NT2/D1 (cell line): Measurements from ENCODE around the gene CLIP4.

Experiments used
- DNase-seq: peaks from one replicate; pipeline ENCODE4 v3.0.0-alpha.2; 2011; ENCODE audit warnings: low read depth, low spot score
- H3K27me3 ChIP-seq: 2 replicates; pipeline ENCODE4 v1.6.0; 2011; ENCODE audit warnings: mild to moderate bottlenecking; ENCODE audit not compliant: insufficient read length, insufficient read depth
- H3K36me3 ChIP-seq: 2 replicates; pipeline ENCODE4 v1.6.1; 2011; ENCODE audit warnings: mild to moderate bottlenecking, low read length, mixed read lengths; ENCODE audit not compliant: insufficient read depth, insufficient read length
- H3K4me1 ChIP-seq: 2 replicates; pipeline ENCODE4 v1.5.1; 2011; ENCODE audit not compliant: insufficient read depth, insufficient read length
- H3K4me3 ChIP-seq: 2 replicates; pipeline ENCODE4 v1.5.1; 2011; ENCODE audit warnings: low read depth; ENCODE audit not compliant: insufficient read length
- H3K9ac ChIP-seq: 2 replicates; pipeline ENCODE4 v1.6.0; 2011; ENCODE audit warnings: low read depth; ENCODE audit not compliant: insufficient read length
- H3K9me3 ChIP-seq: 2 replicates; pipeline ENCODE4 v1.5.1; 2011; ENCODE audit warnings: mild to moderate bottlenecking, low read length; ENCODE audit not compliant: insufficient read depth
- SUZ12 ChIP-seq: IDR thresholded peaks from 2 replicates; pipeline ENCODE4 v1.6.1; 2011; ENCODE audit not compliant: insufficient read length, insufficient read depth; ENCODE audit errors: extremely low read depth
- YY1 ChIP-seq: IDR thresholded peaks from 2 replicates; pipeline ENCODE4 v1.6.1; 2011; ENCODE audit not compliant: insufficient read length, insufficient read depth
- ZNF274 ChIP-seq: IDR thresholded peaks from 2 replicates; pipeline ENCODE4 v1.6.1; 2011; ENCODE audit warnings: mild to moderate bottlenecking, low read depth, low read length

CLIP4 gene

GRCh38 chr2:29202819-29203495, 87.7 kb downstream of the CLIP4 start:
- Histone ChIP-seq H3K4me3 (no peak overlapping the region), H3K36me3 (no peaks in the 10 kb centered on the region), H3K27me3 (no peaks in the 10 kb centered on the region), H3K4me1 (no peaks in the 10 kb centered on the region), H3K9ac (no peak overlapping the region), H3K9me3 (no peaks in the 10 kb centered on the region)
- no peak for DNase-seq
- TF ChIP-seq SUZ12 = no peak
- no peak for TF ChIP-seq YY1
- no peak for TF ChIP-seq ZNF274

GRCh38 chr2:29206941-29207340, 91.7 kb downstream of the CLIP4 start:
- no peaks in the 10 kb centered on the region for H3K9me3 ChIP-seq

GRCh38 chr2:29207352-29208148, 92.3 kb downstream of the CLIP4 start:
- no peak overlapping the region for H3K4me3 ChIP-seq
- no peaks in the 10 kb centered on the region for H3K36me3 ChIP-seq
- no peaks in the 10 kb centered on the region for H3K9me3 ChIP-seq
- H3K9ac ChIP-seq = no peak overlapping the region
- TF ChIP-seq SUZ12 (no peak), YY1 (no peak), ZNF274 (no peak)
- H3K27me3 ChIP-seq = no peaks in the 10 kb centered on the region
- no peaks in the 10 kb centered on the region for H3K4me1 ChIP-seq
- DNase-seq = no peak

More at GRCh38 chr2:29206941-29207340, 91.7 kb downstream of the CLIP4 start:
- no peak overlapping the region for H3K4me3 ChIP-seq
- no peaks in the 10 kb centered on the region for H3K27me3 ChIP-seq
- no peaks in the 10 kb centered on the region for H3K36me3 ChIP-seq
- H3K9ac ChIP-seq = no peak overlapping the region
- H3K4me1 ChIP-seq = no peaks in the 10 kb centered on the region
- TF ChIP-seq ZNF274 (no peak), SUZ12 (no peak)
- no peak for DNase-seq

- no peaks in the 10 kb centered on the region for H3K36me3 ChIP-seq
- no peak for DNase-seq
- no peak overlapping the region for H3K4me3 ChIP-seq
- no peaks in the 10 kb centered on the region for H3K4me1 ChIP-seq
- no peaks in the 10 kb centered on the region for H3K27me3 ChIP-seq
- H3K9me3 ChIP-seq = no peaks in the 10 kb centered on the region
- TF ChIP-seq YY1 (no peak), SUZ12 (no peak), ZNF274 (no peak)
- H3K9ac ChIP-seq = no peak overlapping the region
Measured at GRCh38 chr2:29209551-29209950, 94.3 kb downstream of the CLIP4 start.

- H3K9me3 ChIP-seq = no peaks in the 10 kb centered on the region
- no peaks in the 10 kb centered on the region for H3K4me1 ChIP-seq
- H3K9ac ChIP-seq = no peak overlapping the region
- H3K4me3 ChIP-seq = no peak overlapping the region
- DNase-seq = no peak
- H3K27me3 ChIP-seq = no peaks in the 10 kb centered on the region
- TF ChIP-seq YY1 = no peak
- TF ChIP-seq ZNF274 = no peak
- no peak for TF ChIP-seq SUZ12
- no peaks in the 10 kb centered on the region for H3K36me3 ChIP-seq
Measured at GRCh38 chr2:29212009-29212408, 96.8 kb downstream of the CLIP4 start.

GRCh38 chr2:29213888-29214291, 98.7 kb downstream of the CLIP4 start:
- TF ChIP-seq ZNF274 = no peak
- no peaks in the 10 kb centered on the region for H3K9me3 ChIP-seq
- DNase-seq = no peak

GRCh38 chr2:29215073-29215472, 99.9 kb downstream of the CLIP4 start:
- TF ChIP-seq YY1 (no peak), ZNF274 (no peak), SUZ12 (no peak)
- Histone ChIP-seq H3K9ac (no peak overlapping the region), H3K9me3 (no peaks in the 10 kb centered on the region), H3K36me3 (no peaks in the 10 kb centered on the region), H3K27me3 (no peaks in the 10 kb centered on the region), H3K4me1 (no peaks in the 10 kb centered on the region), H3K4me3 (no peak overlapping the region)
- DNase-seq = no peak

More at GRCh38 chr2:29213888-29214291, 98.7 kb downstream of the CLIP4 start:
- no peaks in the 10 kb centered on the region for H3K27me3 ChIP-seq
- H3K4me1 ChIP-seq = no peaks in the 10 kb centered on the region
- no peaks in the 10 kb centered on the region for H3K36me3 ChIP-seq
- H3K4me3 ChIP-seq = no peak overlapping the region
- no peak overlapping the region for H3K9ac ChIP-seq
